ENCODE results near the gene NENF. TPM values are rescaled to one million over a fixed set of nuclear protein-coding genes. Genes with fewer than 3 reads are reported as not detected.

The NENF gene
- total RNA-seq, 2 experiments from 2014 or later: 21.2 to 22.4 TPM

GRCh38 chr1:212396638-212397037 is 36.1 kb upstream of the NENF start:
- H3K9me3 Mint-ChIP-seq: peaks cover 13% of the 10 kb centered on the region
- Histone ChIP-seq H3K4me3 (ENCODE audit: low read length) (no peak overlapping the region), H3K36me3 (ENCODE audit: insufficient read depth, low read length) (no peaks in the 10 kb centered on the region), H3K9me3 (ENCODE audit: control insufficient read depth in 1 of 2, insufficient read depth in 1 of 2, low read length in 2 of 2) (peaks cover 0 to 6% of the 10 kb centered on the region in 2 experiments), H3K27me3 (ENCODE audit: control insufficient read depth in 1 of 2, insufficient read depth in 2 of 2, low read length in 2 of 2) (no peaks in the 10 kb centered on the region), H3K4me1 (ENCODE audit: insufficient read depth, low read length) (no peaks in the 10 kb centered on the region), H3K27ac (ENCODE audit: low read depth in 1 of 2, low read length in 2 of 2) (no peak overlapping the region)
- no peak for TF ChIP-seq CTCF (IDR thresholded peaks at IDR 0.05)
- intact Hi-C loops (cut with DNase I, micrococcal nuclease): no loop called here
- H3K27ac Mint-ChIP-seq: no peak overlapping the region
- POLR2A ChIA-PET: no interaction called here
- peaks cover 73% of the 10 kb centered on the region for H3K36me3 Mint-ChIP-seq (ENCODE audit: low read depth)
- CTCF ChIA-PET: no interaction called here
- no peak for ATAC-seq (ENCODE audit: poor library complexity)
- no peak overlapping the region for H3K4me3 Mint-ChIP-seq
- no peak for DNase-seq
- H3K4me1 Mint-ChIP-seq (ENCODE audit: low read depth): peaks cover 12% of the 10 kb centered on the region
- H3K27me3 Mint-ChIP-seq: no peaks in the 10 kb centered on the region

DNA sequence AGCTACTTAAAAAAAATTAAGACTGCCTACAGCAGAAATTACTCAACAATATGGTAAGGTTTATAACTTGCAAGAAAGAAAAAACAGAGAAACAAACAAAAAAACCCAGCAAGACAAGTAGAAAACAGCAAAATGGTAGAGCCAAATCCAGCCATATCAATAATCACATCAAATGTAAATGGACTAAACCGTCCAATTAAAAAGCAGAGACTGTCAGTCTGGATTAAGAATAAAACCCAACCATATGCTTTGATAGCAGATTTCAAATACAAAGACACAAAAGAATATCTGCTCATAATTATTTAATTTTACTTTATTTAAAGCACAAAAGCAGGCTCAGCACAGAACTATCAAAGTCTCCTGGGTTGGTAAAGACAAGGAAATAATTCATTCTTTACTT is 35.5 kb upstream of the NENF start:
- no peak overlapping the region for H3K27ac ChIP-seq (ENCODE audit: low read depth in 1 of 2, low read length in 2 of 2)
- Mint-ChIP-seq H3K4me3 (no peak overlapping the region), H3K27ac (no peak overlapping the region), H3K36me3 (ENCODE audit: low read depth) (peaks cover 72% of the 10 kb centered on the region), H3K4me1 (ENCODE audit: low read depth) (peaks cover 12% of the 10 kb centered on the region), H3K27me3 (no peaks in the 10 kb centered on the region), H3K9me3 (peaks cover 13% of the 10 kb centered on the region)
- ChIA-PET CTCF (no interaction called here), POLR2A (no interaction called here)
- peaks cover 0 to 6% of the 10 kb centered on the region in 2 experiments for H3K9me3 ChIP-seq (ENCODE audit: control insufficient read depth in 1 of 2, insufficient read depth in 1 of 2, low read length in 2 of 2)
- no peaks in the 10 kb centered on the region for H3K4me1 ChIP-seq (ENCODE audit: insufficient read depth, low read length)
- no peaks in the 10 kb centered on the region for H3K27me3 ChIP-seq (ENCODE audit: control insufficient read depth in 1 of 2, insufficient read depth in 2 of 2, low read length in 2 of 2)
- H3K4me3 ChIP-seq (ENCODE audit: low read length): no peak overlapping the region
- intact Hi-C loops (cut with DNase I, micrococcal nuclease): no loop called here
- no peak for ATAC-seq (ENCODE audit: poor library complexity)
- H3K36me3 ChIP-seq (ENCODE audit: insufficient read depth, low read length): no peaks in the 10 kb centered on the region
- TF ChIP-seq CTCF (IDR thresholded peaks at IDR 0.05): no peak
- DNase-seq: no peak

GRCh38 chr1:212401042-212401441 is 31.7 kb upstream of the NENF start:
- Mint-ChIP-seq H3K4me3 (no peak overlapping the region), H3K36me3 (ENCODE audit: low read depth) (peaks cover 90% of the 10 kb centered on the region), H3K9me3 (peaks cover 10% of the 10 kb centered on the region), H3K4me1 (ENCODE audit: low read depth) (peaks cover 5% of the 10 kb centered on the region), H3K27me3 (no peaks in the 10 kb centered on the region), H3K27ac (no peak overlapping the region)
- Histone ChIP-seq H3K4me3 (ENCODE audit: low read length) (no peak overlapping the region), H3K36me3 (ENCODE audit: insufficient read depth, low read length) (peaks cover 10% of the 10 kb centered on the region), H3K9me3 (ENCODE audit: control insufficient read depth in 1 of 2, insufficient read depth in 1 of 2, low read length in 2 of 2) (peaks cover 0 to 6% of the 10 kb centered on the region in 2 experiments), H3K4me1 (ENCODE audit: insufficient read depth, low read length) (no peaks in the 10 kb centered on the region), H3K27me3 (ENCODE audit: control insufficient read depth in 1 of 2, insufficient read depth in 2 of 2, low read length in 2 of 2) (no peaks in the 10 kb centered on the region), H3K27ac (ENCODE audit: low read depth in 1 of 2, low read length in 2 of 2) (no peak overlapping the region)
- CTCF ChIA-PET: no interaction called here
- ATAC-seq (ENCODE audit: poor library complexity) (no peak), DNase-seq (no peak)
- TF ChIP-seq CTCF (IDR thresholded peaks at IDR 0.05): no peak
- intact Hi-C loops (cut with DNase I, micrococcal nuclease): no loop called here
- POLR2A ChIA-PET: no interaction called here
